Ascending aorta (tissue), 2 donors: Measurements from ENCODE around the gene PMS2. TPM values are rescaled to one million over a fixed set of nuclear protein-coding genes. Genes with fewer than 3 reads are reported as not detected.

ENCODE experiments used
- DNase-seq, 2 donors: peaks; one replicate each; pipeline ENCODE4 v3.0.0-alpha.2; 2019; ENCODE audit warnings: low spot score in 2 of 2
- H3K27ac ChIP-seq, 2 donors: fragments of 200-600 bp; sonication (generic); one replicate each; pipeline ENCODE4 v1.5.1; 2016 to 2017; ENCODE audit warnings: mild to moderate bottlenecking in 1 of 2
- H3K27me3 ChIP-seq: fragments of 200-600 bp; sonication (generic); one replicate; pipeline ENCODE4 v1.5.1; 2017
- H3K36me3 ChIP-seq, 2 donors: fragments of 200-600 bp; sonication (generic); one replicate each; pipeline ENCODE4 v1.5.1; 2016
- H3K4me1 ChIP-seq, 2 donors: fragments of 200-600 bp; sonication (generic); one replicate each; pipeline ENCODE4 v1.5.1; 2016 to 2017; ENCODE audit warnings: mild to moderate bottlenecking in 1 of 2
- H3K4me3 ChIP-seq, 2 donors: fragments of 200-600 bp; sonication (generic); one replicate each; pipeline ENCODE4 v1.5.1; 2016 to 2017; ENCODE audit warnings: mild to moderate bottlenecking in 1 of 2
- H3K9me3 ChIP-seq, 2 donors: fragments of 200-600 bp; sonication (generic); one replicate each; pipeline ENCODE4 v1.5.1; 2016
- CTCF ChIP-seq, 3 experiments: fragments of 200-600 bp in 2 of 3; fragments of 450-650 bp in 1 of 3; sonication (generic) in 2 of 3; IDR thresholded peaks; one replicate each; pipeline ENCODE4 v1.5.1; 2016 to 2019; ENCODE audit warnings: antibody characterized with exemption in 3 of 3, mild to moderate bottlenecking in 1 of 3, moderate library complexity in 1 of 3
- intact Hi-C: fragments of 100-400 bp; cut with DNase I; formaldehyde crosslinking; loops from one replicate; pipeline ENCODE4 v1.15.1; 2023
- total RNA-seq: library from RNA; depleted of rRNA; stranded (reverse); fragments of >200 nt; gene quantifications from one replicate; pipeline ENCODE4 v1.1.0, GENCODE V29; 2016

PMS2 gene
- total RNA-seq, 1 donor from 2014 or later: 13.2 TPM

GRCh38 chr7:6022707-6023106 lies 13.9 kb upstream of the PMS2 start:
- no peak for TF ChIP-seq CTCF (IDR thresholded peaks at IDR 0.05)
- no peak overlapping the region for H3K27ac ChIP-seq
- peaks cover 85 to 97% of the 10 kb centered on the region in 2 donors for H3K36me3 ChIP-seq
- H3K4me1 ChIP-seq: no peaks in the 10 kb centered on the region
- intact Hi-C loops: no loop called here
- H3K4me3 ChIP-seq: no peak overlapping the region
- no peaks in the 10 kb centered on the region for H3K27me3 ChIP-seq
- H3K9me3 ChIP-seq: no peaks in the 10 kb centered on the region
- no peak for DNase-seq

GRCh38 chr7:6020371-6021286 lies 11.8 kb upstream of the PMS2 start:
- H3K27ac ChIP-seq: no peak overlapping the region
- H3K9me3 ChIP-seq: no peaks in the 10 kb centered on the region
- no peak overlapping the region for H3K4me3 ChIP-seq
- peaks cover 74 to 97% of the 10 kb centered on the region in 2 donors for H3K36me3 ChIP-seq
- intact Hi-C loops: no loop called here
- H3K4me1 ChIP-seq: no peaks in the 10 kb centered on the region
- H3K27me3 ChIP-seq: no peaks in the 10 kb centered on the region
- TF ChIP-seq CTCF (IDR thresholded peaks at IDR 0.05): no peak
- DNase-seq: no peak

- no peak for DNase-seq
- TF ChIP-seq CTCF (IDR thresholded peaks at IDR 0.05): no peak
- H3K9me3 ChIP-seq: no peaks in the 10 kb centered on the region
- H3K27ac ChIP-seq: no peak overlapping the region
- H3K36me3 ChIP-seq: peaks cover 38 to 65% of the 10 kb centered on the region in 2 donors
- intact Hi-C loops: no loop called here
- no peak overlapping the region for H3K4me3 ChIP-seq
- H3K27me3 ChIP-seq: no peaks in the 10 kb centered on the region
- no peaks in the 10 kb centered on the region for H3K4me1 ChIP-seq
Observed at GRCh38 chr7:6016653-6016966, 7.8 kb upstream of the PMS2 start.

- no peak overlapping the region for H3K4me3 ChIP-seq
- no peaks in the 10 kb centered on the region for H3K4me1 ChIP-seq
- no peak overlapping the region for H3K27ac ChIP-seq
- no peaks in the 10 kb centered on the region for H3K27me3 ChIP-seq
- H3K9me3 ChIP-seq: no peaks in the 10 kb centered on the region
- peak in 1 of 2 donors; percentile 68 for DNase-seq
- TF ChIP-seq CTCF (IDR thresholded peaks at IDR 0.05): no peak
- H3K36me3 ChIP-seq: peaks cover 34 to 61% of the 10 kb centered on the region in 2 donors
- intact Hi-C loops: no loop called here
Observed at GRCh38 chr7:6015917-6016652, 7.2 kb upstream of the PMS2 start.

GRCh38 chr7:6012355-6013104 lies 3.7 kb upstream of the PMS2 start:
- no peak overlapping the region for H3K27ac ChIP-seq
- no peak for TF ChIP-seq CTCF (IDR thresholded peaks at IDR 0.05)
- H3K27me3 ChIP-seq: no peaks in the 10 kb centered on the region
- no peak for DNase-seq
- H3K9me3 ChIP-seq: no peaks in the 10 kb centered on the region
- H3K4me1 ChIP-seq: peaks cover 0 to 15% of the 10 kb centered on the region in 2 donors
- H3K4me3 ChIP-seq: no peak overlapping the region
- intact Hi-C loops: no loop called here
- peaks cover 8 to 26% of the 10 kb centered on the region in 2 donors for H3K36me3 ChIP-seq
